Measurements from ENCODE around the gene SH3BGRL3.

The SH3BGRL3 gene

DNA sequence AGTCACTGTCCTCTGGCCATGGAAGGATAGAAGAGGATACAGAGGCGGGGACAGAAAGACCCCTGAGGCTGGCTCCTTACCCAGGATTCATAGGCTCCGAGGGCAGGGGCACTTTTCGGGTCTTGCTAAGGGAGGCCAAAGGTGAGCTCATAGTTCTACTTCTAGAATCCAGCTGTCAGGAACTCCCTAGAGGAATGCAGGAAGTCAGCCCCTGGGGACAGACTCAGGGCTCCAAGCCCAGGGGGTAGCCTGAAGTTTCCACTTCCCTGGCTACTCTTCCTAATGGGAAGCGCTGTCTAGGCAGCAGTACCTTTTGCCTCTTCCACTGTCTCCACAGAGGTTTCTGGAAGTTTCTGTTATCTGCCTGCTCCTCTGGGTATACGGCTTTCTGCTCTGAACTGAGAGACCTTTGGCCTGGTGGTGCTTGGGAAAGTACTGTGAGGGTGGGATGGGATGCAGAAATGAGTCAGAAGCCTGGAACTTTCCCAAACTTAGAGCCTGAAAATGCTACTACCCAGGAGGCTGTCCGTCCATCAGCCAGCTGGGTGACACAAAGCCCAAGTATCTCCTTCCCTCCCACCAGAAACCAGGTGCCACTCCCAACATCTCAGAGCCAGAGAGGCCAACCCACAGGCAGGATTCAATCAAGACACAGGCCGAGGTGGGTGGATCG, 23.0 kb downstream of the SH3BGRL3 start:
- Histone ChIP-seq H3K4me3 (ENCODE audit: low read length, poor library complexity, severe bottlenecking) (no peak overlapping the region), H3K27me3 (ENCODE audit: insufficient read depth, low read length, poor library complexity, severe bottlenecking) (no peaks in the 10 kb centered on the region), H3K79me2 (ENCODE audit: insufficient read depth, low read length) (peaks cover 5% of the 10 kb centered on the region; the same call in 1 of the 2 replicates), H3K9ac (ENCODE audit: low read depth, low read length, poor library complexity, severe bottlenecking) (no peak overlapping the region), H3K9me2 (replicated peaks; ENCODE audit: low read depth, low read length) (no peaks in the 10 kb centered on the region), H4K20me1 (ENCODE audit: insufficient read depth, low read length, poor library complexity, severe bottlenecking) (no peaks in the 10 kb centered on the region), H3F3A (ENCODE audit: low read depth) (no peaks in the 10 kb centered on the region), H3K4me1 (ENCODE audit: insufficient read depth, low read length, poor library complexity, severe bottlenecking) (peaks cover 33% of the 10 kb centered on the region), H2AFZ (ENCODE audit: low read length) (no peak overlapping the region), H3K4me2 (ENCODE audit: low read depth, low read length, poor library complexity, severe bottlenecking) (no peak overlapping the region), H3K36me3 (ENCODE audit: insufficient read depth, low read length) (no peaks in the 10 kb centered on the region), H3K9me3 (ENCODE audit: insufficient read depth, low read depth, low read length) (no peaks in the 10 kb centered on the region)
- no peak for TF ChIP-seq EZH2phosphoT487 (IDR thresholded peaks at IDR 0.05; ENCODE audit: borderline replicate concordance)
- TF ChIP-seq, protein P1, sequence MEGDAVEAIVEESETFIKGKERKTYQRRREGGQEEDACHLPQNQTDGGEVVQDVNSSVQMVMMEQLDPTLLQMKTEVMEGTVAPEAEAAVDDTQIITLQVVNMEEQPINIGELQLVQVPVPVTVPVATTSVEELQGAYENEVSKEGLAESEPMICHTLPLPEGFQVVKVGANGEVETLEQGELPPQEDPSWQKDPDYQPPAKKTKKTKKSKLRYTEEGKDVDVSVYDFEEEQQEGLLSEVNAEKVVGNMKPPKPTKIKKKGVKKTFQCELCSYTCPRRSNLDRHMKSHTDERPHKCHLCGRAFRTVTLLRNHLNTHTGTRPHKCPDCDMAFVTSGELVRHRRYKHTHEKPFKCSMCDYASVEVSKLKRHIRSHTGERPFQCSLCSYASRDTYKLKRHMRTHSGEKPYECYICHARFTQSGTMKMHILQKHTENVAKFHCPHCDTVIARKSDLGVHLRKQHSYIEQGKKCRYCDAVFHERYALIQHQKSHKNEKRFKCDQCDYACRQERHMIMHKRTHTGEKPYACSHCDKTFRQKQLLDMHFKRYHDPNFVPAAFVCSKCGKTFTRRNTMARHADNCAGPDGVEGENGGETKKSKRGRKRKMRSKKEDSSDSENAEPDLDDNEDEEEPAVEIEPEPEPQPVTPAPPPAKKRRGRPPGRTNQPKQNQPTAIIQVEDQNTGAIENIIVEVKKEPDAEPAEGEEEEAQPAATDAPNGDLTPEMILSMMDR (conservative IDR thresholded peaks at IDR 0.05; ENCODE audit: low read length), result no peak

DNA sequence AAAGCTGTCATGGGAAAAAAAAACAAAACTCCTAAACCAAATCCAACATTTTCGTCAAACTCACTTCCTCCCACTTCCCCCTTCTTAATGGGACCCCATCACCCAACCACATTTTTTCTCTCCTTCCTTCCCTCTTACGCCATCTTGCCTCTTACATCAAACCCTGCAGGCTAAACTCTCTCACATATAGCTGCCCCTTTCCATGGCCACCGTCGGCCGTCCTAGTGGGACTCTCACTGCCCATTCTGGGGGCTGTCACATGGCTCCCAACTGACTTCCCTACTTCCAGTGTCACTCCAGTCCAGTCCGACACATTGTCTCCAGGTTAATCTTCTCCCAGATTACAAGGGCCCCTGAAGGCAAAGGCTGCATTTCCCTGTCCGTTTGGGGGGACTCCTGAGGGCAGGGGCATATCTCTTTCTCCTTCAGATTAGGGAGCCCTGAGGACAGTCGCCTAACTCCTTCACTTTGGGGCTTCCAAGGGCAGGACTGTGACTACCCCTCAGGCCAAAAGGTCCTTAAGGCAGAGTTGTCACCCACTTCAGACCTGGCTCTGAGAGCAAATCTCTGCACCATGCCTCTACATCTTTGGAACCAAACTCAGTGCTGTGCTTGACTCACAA, 25.9 kb downstream of the SH3BGRL3 start:
- H3K36me3 ChIP-seq (ENCODE audit: insufficient read depth, low read length), result no peaks in the 10 kb centered on the region
- peak overlapping the region; percentile 72 for H3K9ac ChIP-seq (ENCODE audit: low read depth, low read length, poor library complexity, severe bottlenecking)
- H2AFZ ChIP-seq (ENCODE audit: low read length), result peak overlapping the region; percentile 89
- no peak for TF ChIP-seq EZH2phosphoT487 (IDR thresholded peaks at IDR 0.05; ENCODE audit: borderline replicate concordance)
- TF ChIP-seq, protein P1 (conservative IDR thresholded peaks at IDR 0.05; ENCODE audit: low read length), result no peak
- peaks cover 5% of the 10 kb centered on the region; the same call in 1 of the 2 replicates for H3K79me2 ChIP-seq (ENCODE audit: insufficient read depth, low read length)
- H3K4me1 ChIP-seq (ENCODE audit: insufficient read depth, low read length, poor library complexity, severe bottlenecking), result peaks cover 19% of the 10 kb centered on the region
- H3K9me3 ChIP-seq (ENCODE audit: insufficient read depth, low read depth, low read length), result no peaks in the 10 kb centered on the region
- H3K27me3 ChIP-seq (ENCODE audit: insufficient read depth, low read length, poor library complexity, severe bottlenecking), result no peaks in the 10 kb centered on the region
- H3K4me3 ChIP-seq (ENCODE audit: low read length, poor library complexity, severe bottlenecking), result peak overlapping the region; percentile 98
- no peaks in the 10 kb centered on the region for H4K20me1 ChIP-seq (ENCODE audit: insufficient read depth, low read length, poor library complexity, severe bottlenecking)
- H3K9me2 ChIP-seq (replicated peaks; ENCODE audit: low read depth, low read length), result no peaks in the 10 kb centered on the region
- no peaks in the 10 kb centered on the region for H3F3A ChIP-seq (ENCODE audit: low read depth)
- H3K4me2 ChIP-seq (ENCODE audit: low read depth, low read length, poor library complexity, severe bottlenecking), result peak overlapping the region; percentile 98

DNA sequence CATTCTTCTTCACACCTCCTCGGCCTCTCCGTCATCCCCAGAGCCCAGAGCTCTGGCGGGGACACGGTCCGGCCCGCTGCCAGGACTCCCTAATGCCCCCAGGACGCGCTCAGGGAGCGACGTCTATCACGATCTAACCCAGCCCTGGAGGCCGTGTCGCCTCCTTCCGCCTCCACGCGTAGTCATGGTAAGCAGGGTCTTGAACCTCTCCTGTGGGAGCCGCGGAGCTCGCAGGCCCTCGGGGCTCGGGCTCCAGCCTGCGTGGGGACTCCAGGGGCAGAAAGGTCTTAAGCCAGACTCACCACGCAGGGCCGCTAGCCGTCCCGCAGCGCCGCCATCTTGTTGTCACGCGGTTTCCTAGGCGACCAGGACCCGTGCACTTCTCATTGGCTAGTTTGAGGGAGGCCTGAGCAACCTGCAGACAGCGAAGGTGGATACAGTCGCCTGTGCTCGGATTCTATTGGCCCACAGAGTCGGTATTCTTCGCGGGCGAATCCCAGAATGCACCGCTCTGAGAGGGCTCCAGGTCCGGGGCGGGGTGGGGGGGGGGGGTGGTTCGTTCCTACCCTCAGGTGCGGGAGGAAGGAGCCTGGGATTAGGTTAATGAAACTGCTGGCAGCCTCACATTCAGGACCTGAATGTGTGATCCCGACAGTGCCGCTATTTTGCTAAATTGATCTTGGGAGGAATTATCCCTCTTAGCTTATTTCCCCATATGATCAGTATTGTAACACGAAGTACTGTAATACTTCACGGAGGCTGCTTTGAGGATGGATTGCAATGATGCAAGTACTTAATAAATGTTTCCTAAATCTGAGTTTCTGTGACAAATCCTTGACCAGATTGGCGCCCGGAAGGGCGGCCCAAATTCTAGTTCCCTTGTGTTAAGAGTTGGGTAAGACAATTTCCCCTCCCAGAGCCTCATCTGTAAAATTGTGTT, 26.7 kb downstream of the SH3BGRL3 start, which contains the start of gene UBXN11:
Gene UBXN11, minus strand, starts transcription at position 347 of the 940 bp plus-strand sequence. CDS start 3,753 bp downstream, outside the sequence.
- Histone ChIP-seq H3K36me3 (ENCODE audit: insufficient read depth, low read length) (no peaks in the 10 kb centered on the region), H3K4me2 (ENCODE audit: low read depth, low read length, poor library complexity, severe bottlenecking) (peak within 1 kb of the TSS; percentile 98), H2AFZ (ENCODE audit: low read length) (peak within 1 kb of the TSS; percentile 91), H3K9me2 (replicated peaks; ENCODE audit: low read depth, low read length) (no peaks in the 10 kb centered on the region), H3F3A (ENCODE audit: low read depth) (no peaks in the 10 kb centered on the region), H4K20me1 (ENCODE audit: insufficient read depth, low read length, poor library complexity, severe bottlenecking) (no peaks in the 10 kb centered on the region), H3K4me3 (ENCODE audit: low read length, poor library complexity, severe bottlenecking) (peak within 1 kb of the TSS; percentile 98), H3K9me3 (ENCODE audit: insufficient read depth, low read depth, low read length) (no peaks in the 10 kb centered on the region), H3K4me1 (ENCODE audit: insufficient read depth, low read length, poor library complexity, severe bottlenecking) (peaks cover 20% of the 10 kb centered on the region), H3K79me2 (ENCODE audit: insufficient read depth, low read length) (peaks cover 5% of the 10 kb centered on the region; the same call in 1 of the 2 replicates), H3K27me3 (ENCODE audit: insufficient read depth, low read length, poor library complexity, severe bottlenecking) (no peaks in the 10 kb centered on the region), H3K9ac (ENCODE audit: low read depth, low read length, poor library complexity, severe bottlenecking) (peak within 1 kb of the TSS; percentile 88)
- TF ChIP-seq, protein P1 (conservative IDR thresholded peaks at IDR 0.05; ENCODE audit: low read length), result no peak
- TF ChIP-seq EZH2phosphoT487 (IDR thresholded peaks at IDR 0.05; ENCODE audit: borderline replicate concordance), result no peak
